Activated CD8-positive, alpha-beta memory T cell treated with anti-CD3 and anti-CD28 coated beads, Interleukin-2, amount 50 U/mL, for 4 hours (primary cell): ENCODE data around the gene TRERF1.
"Not testable (repeated sequence)": the region's sequence is repeated elsewhere in the genome, so short reads cannot be mapped to it uniquely, and the experiment has no call there.

Source experiments
- DNase-seq: peaks from one replicate; pipeline ENCODE4 v3.0.0-alpha.2; 2020

Gene TRERF1

DNA sequence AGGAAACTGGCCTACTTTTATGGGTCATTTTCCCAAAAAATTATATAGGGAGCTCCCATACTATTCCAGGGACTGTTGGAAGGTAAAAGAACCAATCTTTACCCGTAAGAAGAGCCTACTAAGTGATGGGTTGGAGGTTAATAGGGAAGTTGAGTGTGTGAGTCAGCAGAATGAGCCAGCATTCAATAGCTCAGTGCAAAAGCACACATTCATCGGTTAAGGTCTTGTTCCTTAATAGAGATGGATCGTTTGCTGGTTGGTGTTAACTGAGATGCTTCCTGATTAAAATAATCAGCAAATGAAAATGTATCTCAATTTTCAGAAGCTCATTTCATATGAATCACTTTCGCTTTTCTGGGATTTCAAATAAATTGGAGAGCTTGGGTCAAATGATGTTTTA is 118.8 kb downstream of the TRERF1 start:
- DNase-seq = no peak

DNA sequence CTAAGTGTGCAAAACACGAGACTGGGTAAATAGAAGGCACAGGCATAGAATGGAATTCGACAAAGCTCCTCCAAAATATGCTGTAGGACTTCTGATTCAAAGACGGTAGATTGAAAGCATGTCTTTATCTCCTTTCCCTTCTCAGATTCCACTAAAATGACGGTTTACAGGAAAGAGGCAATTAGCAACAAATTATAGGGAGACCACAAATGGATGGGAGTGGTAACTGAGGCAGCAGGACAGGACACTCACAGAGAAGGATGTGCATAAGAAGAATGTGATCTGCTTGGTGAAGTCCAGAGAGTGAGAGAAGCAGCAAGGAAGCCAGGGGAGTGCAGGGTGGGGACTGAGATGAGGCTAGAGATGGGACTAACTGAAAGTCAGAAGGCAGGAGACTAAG is 120.7 kb downstream of the TRERF1 start:
- DNase-seq = no peak

DNA sequence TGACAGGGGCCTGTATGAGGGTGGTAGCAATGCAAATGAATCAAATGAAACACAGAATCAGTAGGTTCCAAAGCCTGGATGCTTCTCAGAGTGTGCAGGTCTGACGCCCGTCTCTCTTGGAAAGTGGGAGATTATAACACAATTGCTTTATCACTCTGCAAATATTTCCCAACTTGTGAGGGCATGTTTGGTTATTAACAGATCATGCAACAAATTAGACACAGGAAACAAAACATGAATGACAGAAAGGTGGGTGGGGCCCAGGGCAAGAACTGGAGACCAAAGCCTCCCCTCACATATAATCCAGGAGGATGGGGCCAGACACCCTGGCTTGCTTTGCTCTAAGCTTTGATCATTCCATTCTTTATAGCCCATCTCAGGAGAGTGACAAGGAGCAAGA is 125.5 kb downstream of the TRERF1 start:
- no peak for DNase-seq

DNA sequence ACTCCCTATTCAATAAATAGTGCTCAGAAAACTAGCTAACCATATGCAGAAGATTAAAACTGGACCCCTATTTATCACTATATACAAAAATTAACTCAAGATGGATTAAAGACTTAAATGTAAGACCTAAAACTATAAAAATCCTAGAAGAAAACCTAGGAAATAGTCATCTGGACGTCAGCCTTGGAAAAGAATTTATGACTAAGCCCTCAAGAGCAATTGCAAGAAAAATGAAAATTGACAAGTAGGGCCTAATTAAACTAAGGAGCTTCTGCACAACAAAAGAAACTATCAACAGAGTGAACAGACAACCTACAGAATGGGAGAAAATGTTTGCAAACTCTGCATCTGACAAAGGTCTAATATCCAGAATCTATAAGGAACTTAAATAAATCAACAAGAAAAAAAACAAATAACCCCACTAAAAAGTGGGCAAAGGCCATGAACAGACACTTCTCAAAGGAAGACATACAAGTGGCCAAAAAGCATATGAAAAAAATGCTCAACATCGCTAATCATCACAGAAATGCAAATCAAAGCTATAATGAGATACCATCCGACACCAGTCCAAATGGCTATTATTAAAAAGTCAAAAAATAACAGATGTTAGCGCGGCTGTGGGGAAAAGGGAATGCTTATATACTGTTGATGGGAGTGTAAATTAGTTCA is 126.9 kb downstream of the TRERF1 start:
- not testable (repeated sequence) for DNase-seq

DNA sequence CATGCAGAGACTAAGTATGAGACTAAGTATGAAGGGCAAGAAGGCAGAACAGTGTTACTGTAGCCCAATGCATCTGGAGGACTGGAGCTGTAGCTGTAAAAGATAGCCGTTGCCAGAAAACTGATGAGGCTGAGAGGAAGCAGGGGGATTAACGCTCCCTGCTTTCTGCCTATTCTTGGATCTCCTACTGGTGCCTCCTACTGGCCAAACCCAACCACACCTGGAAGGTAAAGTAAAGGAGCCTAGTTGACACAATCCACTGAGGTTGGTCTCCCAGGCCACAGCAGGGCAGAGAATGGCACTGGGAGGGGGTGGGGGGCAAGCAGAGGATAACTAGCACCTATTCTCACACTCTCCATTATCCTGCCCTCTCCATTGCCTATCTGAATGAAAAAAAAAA is 129.1 kb downstream of the TRERF1 start:
- no peak for DNase-seq

DNA sequence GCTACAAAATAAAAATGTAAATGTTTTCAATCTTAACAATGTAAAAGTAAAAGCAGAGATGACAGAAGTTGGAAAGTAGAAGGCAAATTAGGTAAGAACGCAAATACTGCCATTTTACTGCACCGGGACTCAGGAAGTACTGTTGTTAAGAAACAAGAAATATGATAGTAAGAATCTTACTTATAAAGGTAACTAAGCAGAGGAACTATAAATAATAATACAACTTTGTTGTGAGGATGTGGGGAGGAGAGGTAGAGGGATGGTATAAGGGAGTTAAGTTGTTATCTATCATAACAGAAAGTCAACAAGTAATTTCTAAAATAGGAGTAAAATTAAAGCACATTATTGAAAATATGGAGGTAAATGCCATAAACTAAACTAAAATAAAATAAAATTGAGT is 129.8 kb downstream of the TRERF1 start:
- DNase-seq = no peak

DNA sequence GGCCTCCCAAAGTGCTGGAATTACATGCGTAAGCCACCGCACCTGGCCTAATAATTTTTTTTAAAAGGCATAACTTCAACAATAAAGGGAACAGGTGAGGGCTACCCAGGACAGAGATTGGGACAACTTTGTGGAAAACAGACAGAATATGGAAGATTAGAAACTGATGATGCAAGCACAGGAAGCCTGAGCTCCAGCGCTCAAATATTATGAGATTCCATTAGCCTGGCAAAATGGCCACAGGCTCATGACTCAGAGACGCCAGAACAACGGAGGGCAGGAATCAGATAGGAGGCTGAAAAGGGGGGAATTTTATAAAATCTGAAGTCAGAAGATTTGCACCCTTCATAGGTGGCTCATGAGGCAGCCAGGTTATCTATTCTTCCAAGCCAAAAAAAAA is 131.0 kb downstream of the TRERF1 start:
- DNase-seq = no peak

DNA sequence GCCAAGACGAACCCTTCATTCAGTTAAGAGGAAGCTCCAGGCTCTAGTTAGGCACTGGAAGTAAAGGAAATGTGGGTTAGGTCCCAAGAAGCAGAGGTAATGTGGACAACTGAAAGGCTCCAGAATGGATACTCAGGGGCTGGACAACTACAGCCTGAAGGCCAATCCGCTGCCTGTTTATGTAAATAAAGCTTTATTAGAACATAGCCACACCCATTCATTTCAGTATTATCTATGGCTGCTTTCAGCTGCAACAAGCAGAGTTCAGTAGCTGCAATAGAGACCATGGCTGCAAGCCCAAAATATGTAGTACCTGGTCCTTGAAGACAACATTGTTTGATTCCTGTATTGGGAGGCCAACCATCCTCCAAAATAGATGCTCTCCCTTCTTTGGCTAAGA is 133.2 kb downstream of the TRERF1 start:
- no peak for DNase-seq

DNA sequence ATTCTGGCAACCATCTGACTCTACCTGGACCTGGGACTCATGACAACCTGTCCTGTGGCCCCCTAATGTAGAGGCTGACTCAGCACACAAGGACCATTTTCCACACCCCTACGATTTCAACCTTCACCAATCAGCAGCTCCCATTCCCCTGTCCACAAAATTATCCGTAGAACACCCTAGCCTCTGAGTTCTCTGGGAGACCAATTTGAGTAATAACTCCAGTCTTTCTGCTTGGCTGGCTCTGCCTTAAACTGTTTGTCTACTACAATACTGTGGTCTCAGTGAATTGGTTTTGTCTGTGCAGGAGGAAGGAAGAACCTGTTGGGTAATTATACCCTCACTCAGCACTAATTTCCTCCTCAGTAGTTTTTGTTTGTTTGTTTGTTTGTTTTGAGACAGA is 134.7 kb downstream of the TRERF1 start:
- DNase-seq = no peak

DNA sequence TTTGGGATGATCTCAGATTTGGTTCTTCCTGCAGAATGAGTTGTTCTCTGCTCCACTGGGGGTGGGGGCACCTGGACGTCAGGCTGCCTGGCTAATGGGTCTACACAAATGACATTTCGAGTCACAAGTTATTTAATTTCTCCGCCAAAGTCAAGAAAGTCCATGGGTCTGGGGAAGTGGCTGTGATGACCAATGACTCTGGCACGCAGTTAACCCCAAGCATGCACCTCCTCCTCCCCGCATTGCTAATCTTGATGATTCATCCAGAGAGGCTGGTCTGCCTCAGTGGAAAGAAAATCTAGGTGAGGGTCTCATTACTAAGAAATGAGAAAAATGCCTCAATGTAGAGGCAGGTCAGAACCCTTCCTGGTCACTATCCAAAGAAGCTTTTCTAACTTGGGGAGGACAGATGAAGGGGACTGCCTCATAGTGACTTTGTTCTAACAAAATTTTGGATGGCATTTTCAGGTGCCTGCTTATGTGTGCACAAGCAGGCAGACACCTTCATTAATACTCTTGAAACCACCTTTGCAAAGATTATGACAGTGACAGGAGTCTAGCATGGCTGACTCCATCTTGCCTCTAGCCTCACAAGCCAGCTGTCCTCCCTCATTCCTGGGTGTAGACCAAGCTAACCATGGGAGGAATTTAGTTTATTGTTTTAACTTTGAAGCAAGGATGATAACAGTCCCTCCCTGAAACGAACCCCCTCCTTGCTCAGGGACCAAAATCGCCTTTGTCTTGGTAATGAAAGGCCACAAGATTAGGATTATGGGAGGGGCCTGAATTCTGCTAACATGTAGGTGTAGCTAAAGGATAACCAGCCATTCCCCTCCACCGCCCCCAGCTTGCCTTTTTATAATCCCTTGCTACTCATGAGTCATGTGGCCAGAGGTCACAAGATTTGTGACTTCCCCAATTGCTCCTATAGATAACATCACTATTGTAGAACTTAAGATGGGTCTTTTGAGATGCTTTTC is 135.4 kb downstream of the TRERF1 start:
- no peak for DNase-seq

DNA sequence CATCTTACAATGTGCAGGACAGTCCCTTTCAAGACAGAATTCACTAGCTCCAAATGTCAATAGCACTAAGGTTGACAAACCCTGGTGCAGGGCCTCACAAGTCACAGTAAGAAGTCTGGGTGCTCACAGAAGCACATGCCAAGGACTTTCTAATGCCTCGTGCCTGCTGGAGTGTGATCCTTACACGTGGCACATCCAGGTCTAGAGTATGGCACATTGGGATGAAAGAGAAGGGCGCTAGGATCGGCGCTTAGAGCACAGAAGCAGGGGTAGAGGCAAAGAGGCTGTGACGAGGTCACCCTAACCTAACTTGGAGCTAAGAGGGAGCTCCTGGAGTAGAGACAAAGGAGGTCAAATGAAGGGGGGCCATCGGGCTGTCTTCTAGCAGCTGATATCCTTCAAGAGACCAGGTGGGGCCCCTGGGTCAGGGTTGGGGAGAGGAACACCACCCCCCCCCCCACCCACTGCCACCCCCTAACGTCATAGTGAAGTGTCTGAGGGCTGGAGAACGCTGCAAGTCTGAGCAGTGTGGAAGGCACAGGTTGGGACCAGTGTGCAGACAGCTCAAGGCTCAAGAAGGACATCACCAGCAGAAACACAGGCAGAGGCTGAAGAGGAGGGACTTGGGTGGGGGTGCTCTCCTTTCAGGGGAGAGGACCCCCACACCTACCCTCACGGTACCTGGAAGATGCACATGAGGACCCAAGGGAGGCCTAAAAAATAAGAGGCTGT is 136.3 kb downstream of the TRERF1 start:
- DNase-seq = no peak

DNA sequence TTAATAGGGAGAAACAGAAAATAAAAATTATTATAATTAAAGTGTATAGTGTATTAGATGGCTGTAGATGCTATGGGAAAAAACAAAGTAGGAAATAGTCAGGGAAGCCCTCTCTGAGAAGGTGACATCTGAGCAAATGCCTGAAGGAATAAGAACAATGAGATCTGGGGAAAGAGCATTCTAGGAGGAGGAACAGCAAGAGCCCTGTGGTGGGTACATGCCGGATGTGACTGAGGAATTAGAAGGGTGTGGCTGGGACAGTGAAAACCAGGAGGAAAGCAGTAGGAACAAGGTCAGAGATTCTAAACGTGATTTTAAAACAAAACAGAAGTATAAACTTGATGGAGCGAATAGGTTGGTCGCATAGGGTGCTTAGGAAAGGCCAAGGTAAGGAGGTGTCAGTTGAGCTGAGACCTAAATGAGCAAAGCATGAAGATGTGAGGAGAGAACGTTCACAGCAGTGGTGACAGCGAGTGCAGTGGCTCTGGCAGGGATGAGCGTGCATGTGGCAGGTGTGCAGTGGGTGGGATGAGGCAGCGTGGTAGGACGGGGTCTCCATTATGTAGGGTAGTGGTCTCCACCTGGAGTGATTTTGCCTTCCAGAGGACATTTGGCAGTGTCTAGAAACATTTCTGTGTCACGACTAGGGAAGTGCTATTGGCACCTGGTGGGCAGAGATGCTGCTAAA is 137.0 kb downstream of the TRERF1 start:
- no peak for DNase-seq

DNA sequence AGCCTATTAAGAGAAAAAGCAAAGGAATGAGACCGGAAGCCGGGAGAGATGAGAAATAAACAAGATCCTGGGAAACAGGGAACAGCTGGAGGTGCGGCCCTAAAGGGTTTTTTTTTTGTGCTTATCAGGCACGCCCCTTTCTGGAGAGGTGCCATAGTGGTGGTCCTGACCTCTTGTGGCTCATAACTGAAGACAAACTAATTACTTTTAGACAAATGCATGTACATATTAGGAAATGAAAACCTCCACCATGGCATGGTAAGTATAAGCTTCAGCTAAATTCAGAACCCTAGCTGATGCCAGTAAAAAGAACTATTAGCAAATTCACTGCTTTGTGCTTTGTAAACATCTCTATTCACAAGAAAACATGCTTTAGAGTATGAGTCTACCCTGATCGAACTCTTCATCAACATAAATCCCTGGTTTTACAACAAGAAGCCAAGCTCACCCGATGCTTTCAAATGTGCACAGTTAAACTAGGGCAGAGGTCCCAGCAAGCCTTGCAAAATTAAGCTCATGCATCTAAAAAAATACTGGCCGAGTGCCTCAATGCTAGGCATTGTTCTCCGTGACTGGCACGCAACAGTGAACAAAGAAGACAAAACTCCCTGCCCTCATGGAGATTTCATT is 137.7 kb downstream of the TRERF1 start:
- no peak for DNase-seq

DNA sequence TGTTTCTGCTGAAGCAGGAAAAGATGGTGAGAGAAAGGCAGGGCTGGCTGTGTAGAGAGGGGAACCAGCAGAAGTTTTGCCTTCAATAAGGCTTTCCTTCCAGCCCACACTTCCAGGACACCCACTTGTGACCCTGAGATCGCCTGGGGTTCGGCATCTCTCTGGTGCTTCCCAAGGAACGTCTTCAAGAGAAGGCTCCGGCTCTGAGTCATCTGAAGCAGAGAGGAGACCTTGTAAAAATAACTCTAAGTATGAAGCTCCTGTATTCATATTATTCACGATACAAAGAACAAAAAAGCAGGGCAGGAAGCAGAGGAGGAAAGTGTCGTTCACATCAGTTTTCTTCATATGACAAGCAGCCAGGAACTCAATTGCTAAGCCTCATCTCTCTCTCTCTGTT is 138.7 kb downstream of the TRERF1 start:
- DNase-seq = no peak

DNA sequence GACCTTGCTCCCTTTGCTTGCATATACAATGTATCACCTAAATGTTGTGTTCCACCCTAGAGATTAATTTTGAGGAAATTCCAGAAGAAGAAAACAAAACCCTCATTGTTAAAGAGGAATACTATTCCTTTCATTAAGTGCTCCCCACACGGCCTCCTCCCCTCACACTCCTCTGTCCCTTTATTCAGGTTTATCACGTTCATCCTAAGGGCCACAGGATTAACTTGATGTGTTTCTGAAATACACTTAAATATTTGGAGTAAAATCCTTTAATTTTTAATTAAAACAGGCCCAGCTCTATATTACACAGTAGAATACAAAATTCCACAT is 144.6 kb downstream of the TRERF1 start:
- no peak for DNase-seq

DNA sequence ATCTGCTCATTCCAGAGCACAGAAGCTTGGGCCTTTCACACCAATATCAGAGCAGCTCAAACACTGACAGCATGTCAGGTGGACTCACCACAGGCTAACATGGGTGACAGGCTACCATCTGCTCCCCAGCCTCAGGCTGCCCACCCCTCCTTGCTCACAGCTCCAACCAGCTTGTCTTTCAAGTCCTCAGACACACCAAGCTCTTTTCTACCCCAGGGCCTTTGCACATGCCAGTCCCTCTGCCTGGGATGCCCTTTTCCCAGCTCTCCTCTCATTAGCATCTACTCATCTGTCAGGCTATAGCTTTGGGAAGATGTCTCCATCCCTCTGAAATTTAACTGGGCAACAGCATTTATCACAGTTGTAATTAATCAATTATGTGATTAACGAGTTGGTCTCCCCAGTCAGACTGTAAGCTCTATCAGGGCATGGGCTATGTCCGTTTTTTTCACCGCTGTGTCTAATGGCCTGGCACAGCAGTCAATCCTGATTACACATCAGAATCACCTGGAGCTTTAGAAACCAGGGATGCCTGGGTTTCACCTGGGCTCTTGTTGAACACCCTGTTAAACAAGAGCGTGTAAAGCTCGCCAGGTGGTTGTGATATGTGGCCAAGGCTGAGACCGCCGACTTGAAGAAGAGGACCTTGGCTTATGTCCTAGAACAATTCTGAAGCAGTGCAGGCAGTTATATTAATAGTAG is 145.1 kb downstream of the TRERF1 start:
- no peak for DNase-seq

DNA sequence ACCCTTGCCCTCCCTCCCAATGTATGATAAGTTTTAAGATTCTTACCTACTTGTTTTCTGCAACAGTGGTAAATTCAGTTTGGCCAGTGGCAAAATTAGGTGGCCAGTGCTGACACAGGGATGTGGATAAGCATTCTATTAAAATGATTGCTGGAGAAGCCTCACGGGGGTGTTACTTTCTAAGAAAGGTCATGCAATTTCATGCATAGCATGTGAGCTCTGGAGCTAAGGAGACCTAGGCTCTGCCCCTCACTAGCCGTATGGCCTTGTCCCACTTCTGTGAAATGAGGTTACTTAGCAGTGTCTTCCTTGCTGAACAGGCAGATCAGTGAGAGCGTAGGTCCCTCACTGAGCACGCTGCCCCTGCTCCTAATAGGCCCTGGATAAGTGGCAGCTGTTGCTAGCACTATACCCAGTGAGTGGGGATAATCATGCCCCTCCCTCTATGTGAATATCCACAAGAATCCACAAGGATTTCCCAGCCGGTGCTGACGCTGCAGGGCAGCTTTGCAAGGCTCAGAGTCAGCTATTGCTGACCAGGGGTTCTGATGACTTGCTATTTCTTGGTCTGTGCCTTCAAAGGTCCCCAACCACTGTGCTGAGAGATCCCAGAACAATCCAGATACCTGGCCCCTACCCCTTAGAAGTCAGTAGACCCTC is 147.5 kb downstream of the TRERF1 start:
- DNase-seq = no peak

DNA sequence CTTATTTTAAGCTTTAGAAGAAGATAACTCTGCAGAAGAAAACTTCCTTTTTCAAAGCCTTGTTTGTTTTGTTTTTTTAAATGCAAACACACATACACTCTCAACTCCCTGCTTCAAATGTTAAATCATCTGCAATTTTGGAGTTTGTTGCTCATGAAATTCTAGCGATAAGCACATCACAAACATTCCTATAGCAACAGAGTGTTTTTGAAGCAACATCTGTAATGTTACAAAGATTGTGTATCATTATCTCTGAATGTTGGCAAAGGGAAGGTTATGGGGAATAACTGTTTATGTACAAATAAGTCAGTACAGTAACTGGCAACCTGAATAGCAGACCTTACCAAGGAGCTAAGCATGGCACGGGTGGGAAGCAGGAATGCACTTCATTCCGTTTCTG is 149.3 kb downstream of the TRERF1 start:
- no peak for DNase-seq

DNA sequence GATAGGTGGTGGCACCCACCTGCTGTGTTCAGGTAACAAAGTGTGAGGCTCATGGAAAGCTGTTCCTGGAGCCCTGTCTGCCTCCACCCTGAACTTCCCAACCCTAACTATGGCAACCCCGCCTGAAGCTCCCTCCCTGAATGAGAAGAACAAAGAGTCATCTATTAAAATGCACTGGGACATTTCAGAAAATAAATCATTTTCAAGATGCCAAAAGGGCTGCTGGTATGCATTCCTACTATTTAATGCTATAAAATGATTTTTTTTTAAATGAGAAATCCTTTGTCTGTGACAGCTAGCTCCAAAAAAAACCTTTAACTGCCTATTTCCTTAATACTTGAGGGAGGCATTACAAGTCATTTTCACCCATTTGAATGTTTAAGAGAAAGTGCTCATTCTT is 149.7 kb downstream of the TRERF1 start:
- no peak for DNase-seq

DNA sequence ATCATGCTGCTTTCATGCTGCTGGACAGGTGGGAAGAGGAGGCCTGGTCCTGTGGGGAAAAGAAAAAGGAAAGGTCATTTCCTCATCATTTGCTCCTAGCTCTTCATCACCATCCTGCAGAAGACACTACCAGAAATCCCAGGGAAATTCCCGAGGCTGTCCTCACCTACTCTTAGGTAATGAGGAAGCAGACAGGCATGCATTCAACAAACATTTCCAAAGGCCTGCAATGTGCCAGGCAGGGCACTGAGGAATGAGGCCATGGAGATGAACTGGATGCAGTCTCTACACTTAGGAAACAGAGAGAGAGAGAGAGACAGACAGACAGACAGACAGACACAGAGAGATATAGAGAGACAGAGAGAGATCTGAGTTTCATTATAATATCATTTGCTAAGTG is 151.0 kb downstream of the TRERF1 start:
- DNase-seq = no peak

DNA sequence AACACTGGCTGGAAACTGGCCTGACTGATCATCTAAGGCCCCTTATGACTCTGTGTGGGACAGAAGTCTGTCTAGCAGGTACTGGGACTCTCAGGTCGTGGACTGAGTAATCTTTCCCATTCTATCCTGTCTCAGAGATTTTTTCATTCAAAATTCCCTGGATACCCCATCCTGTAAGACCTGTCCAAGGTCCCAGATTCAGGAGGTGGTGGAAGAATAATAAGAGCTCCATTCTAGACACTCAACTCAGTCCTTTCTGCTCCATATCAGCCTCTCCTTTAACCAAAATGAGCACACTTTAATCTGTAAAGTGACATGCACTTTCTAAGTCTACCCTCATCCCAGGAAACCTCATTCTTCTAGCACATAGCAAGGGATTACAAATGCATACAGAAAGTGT is 151.5 kb downstream of the TRERF1 start:
- no peak for DNase-seq

DNA sequence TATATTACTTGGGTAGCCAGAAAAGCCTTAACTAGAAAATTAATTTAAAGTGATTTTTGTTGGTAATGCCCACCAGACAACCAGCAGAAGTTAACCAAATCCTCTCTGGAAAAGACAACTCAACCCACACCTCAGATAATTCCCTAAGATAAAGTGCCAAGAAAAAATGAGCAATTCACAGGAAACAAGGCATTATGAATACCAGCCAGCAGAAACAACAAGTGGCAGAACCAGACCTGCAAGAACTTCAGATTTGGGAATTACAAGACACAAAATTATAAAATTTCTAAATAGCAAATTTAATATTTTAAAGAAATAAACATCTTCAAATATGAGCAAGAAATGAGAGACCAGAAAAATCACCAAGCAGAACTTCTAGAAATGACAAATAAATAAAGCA is 154.1 kb downstream of the TRERF1 start:
- DNase-seq = no peak
